CD8-positive, alpha-beta memory T cell (primary cell): ENCODE results near the gene OSBPL9. TPM values are rescaled to one million over a fixed set of nuclear protein-coding genes. Genes with fewer than 3 reads are reported as not detected.
A peak's percentile ranks its signal among the peaks of the same experiment; 100 is the strongest.

ENCODE experiments used
- CTCF ChIA-PET: fragments of 350-600 bp; sonication (Branson Sonifier 250); formaldehyde crosslinking; loops from one replicate; lab custom pipeline; 2021; ENCODE audit warnings: antibody characterized with exemption; lab: Charles Lee
- POLR2A ChIA-PET: fragments of 350-600 bp; sonication (Branson Sonifier 250); formaldehyde crosslinking; loops from one replicate; lab custom pipeline; 2021; ENCODE audit warnings: antibody characterized with exemption; lab: Charles Lee
- DNase-seq, 5 donors: peaks; one replicate each; pipeline versions ENCODE4 v3.0.0 to v3.0.0-alpha.2; 2020 to 2022; ENCODE audit warnings: mixed read lengths in 1 of 5
- H3K27ac ChIP-seq: one replicate; pipeline ENCODE4 v1.7.0; 2013; ENCODE audit warnings: low read depth, mild to moderate bottlenecking, low read length, moderate library complexity
- H3K27me3 ChIP-seq: 2 replicates; pipeline ENCODE4 v1.7.0; 2013; ENCODE audit warnings: low read length, mild to moderate bottlenecking; ENCODE audit not compliant: insufficient read depth, poor library complexity, severe bottlenecking
- H3K36me3 ChIP-seq: 2 replicates; pipeline ENCODE4 v1.7.0; 2013; ENCODE audit warnings: mild to moderate bottlenecking, low read length, moderate library complexity; ENCODE audit not compliant: insufficient read depth
- H3K4me1 ChIP-seq: 2 replicates; pipeline ENCODE4 v1.7.0; 2013; ENCODE audit warnings: mild to moderate bottlenecking, low read length, moderate library complexity; ENCODE audit not compliant: insufficient read depth
- H3K4me3 ChIP-seq: 2 replicates; pipeline ENCODE4 v1.7.0; 2013; ENCODE audit warnings: mild to moderate bottlenecking, low read length
- H3K9me3 ChIP-seq: 2 replicates; pipeline ENCODE4 v1.7.0; 2013; ENCODE audit warnings: mild to moderate bottlenecking, low read length
- H3K27ac Mint-ChIP-seq, 8 donors: one replicate each; pipeline ENCODE4 v1.8.0; 2020 to 2021; ENCODE audit warnings: mixed read lengths in 8 of 8, mild to moderate bottlenecking in 6 of 8, inconsistent platforms in 3 of 8, moderate library complexity in 3 of 8
- H3K27me3 Mint-ChIP-seq, 2 donors: one replicate each; pipeline ENCODE4 v1.8.0; 2020 to 2021; ENCODE audit warnings: mixed read lengths in 2 of 2, mild to moderate bottlenecking in 1 of 2, moderate library complexity in 1 of 2
- H3K36me3 Mint-ChIP-seq, 3 donors: one replicate each; pipeline ENCODE4 v1.8.0; 2020 to 2021; ENCODE audit warnings: mixed read lengths in 3 of 3, inconsistent platforms in 1 of 3, mild to moderate bottlenecking in 1 of 3
- H3K4me1 Mint-ChIP-seq, 3 donors: one replicate each; pipeline ENCODE4 v1.8.0; 2020 to 2021; ENCODE audit warnings: mixed read lengths in 3 of 3, inconsistent platforms in 1 of 3, mild to moderate bottlenecking in 1 of 3
- H3K4me3 Mint-ChIP-seq, 7 donors: one replicate each; pipeline ENCODE4 v1.8.0; 2020 to 2021; ENCODE audit warnings: mixed read lengths in 7 of 7, mild to moderate bottlenecking in 6 of 7, moderate library complexity in 4 of 7, inconsistent platforms in 2 of 7
- H3K9me3 Mint-ChIP-seq, 5 donors: one replicate each; pipeline ENCODE4 v1.8.0; 2020 to 2022; ENCODE audit warnings: mixed read lengths in 5 of 5, mild to moderate bottlenecking in 3 of 5, moderate library complexity in 2 of 5, inconsistent platforms in 1 of 5
- polyA plus RNA-seq: library from polyadenylated mRNA; unstranded; fragments of 300-500 nt; fragmentation: Illumina TruSeq; gene quantifications from one replicate; pipeline ENCODE4 v1.2.3, GENCODE V29; 2021
- total RNA-seq, 2 experiments: library from RNA; stranded (reverse); gene quantifications; one replicate each; pipeline ENCODE4 v1.2.3, GENCODE V29; 2021

OSBPL9 gene
- total and polyA plus RNA-seq, 3 experiments from 2014 or later, result 43.4 to 48.0 (median 47.6) TPM

- no peaks in the 10 kb centered on the region for H3K27me3 ChIP-seq
- Mint-ChIP-seq H3K36me3 (peaks cover 0 to 11% (median 6%) of the 10 kb centered on the region in 3 donors), H3K4me3 (no peak overlapping the region), H3K4me1 (peaks cover 10 to 14% (median 12%) of the 10 kb centered on the region in 3 donors), H3K27ac (no peak overlapping the region), H3K9me3 (no peaks in the 10 kb centered on the region), H3K27me3 (no peaks in the 10 kb centered on the region)
- no peaks in the 10 kb centered on the region for H3K9me3 ChIP-seq
- CTCF ChIA-PET, result no interaction called here
- H3K27ac ChIP-seq, result no peak overlapping the region
- H3K36me3 ChIP-seq, result no peaks in the 10 kb centered on the region
- no peaks in the 10 kb centered on the region for H3K4me1 ChIP-seq
- no peak overlapping the region for H3K4me3 ChIP-seq
- no peak for DNase-seq
- POLR2A ChIA-PET, result no interaction called here
Observed at GRCh38 chr1:51712590-51712989, 95.7 kb downstream of the OSBPL9 start.

- H3K4me3 ChIP-seq, result no peak overlapping the region
- POLR2A ChIA-PET, result no interaction called here
- peaks cover 5% of the 10 kb centered on the region for H3K4me1 ChIP-seq
- no peak overlapping the region for H3K4me3 Mint-ChIP-seq
- peaks cover 25 to 28% (median 27%) of the 10 kb centered on the region in 3 donors for H3K4me1 Mint-ChIP-seq
- H3K36me3 ChIP-seq, result no peaks in the 10 kb centered on the region
- CTCF ChIA-PET, result interaction anchor here (0.9 kb wide), 1 partner anchor 10 kb away, joined by 4 read pairs; no protein-coding TSS in a partner anchor
- H3K9me3 Mint-ChIP-seq, result no peaks in the 10 kb centered on the region
- H3K27ac Mint-ChIP-seq, result peak overlapping the region in 2 of 8 donors; percentile 34 to 35
- no peaks in the 10 kb centered on the region for H3K9me3 ChIP-seq
- DNase-seq, result no peak
- H3K36me3 Mint-ChIP-seq, result peaks cover 0 to 15% (median 6%) of the 10 kb centered on the region in 3 donors
- no peak overlapping the region for H3K27ac ChIP-seq
- no peaks in the 10 kb centered on the region for H3K27me3 ChIP-seq
- H3K27me3 Mint-ChIP-seq, result no peaks in the 10 kb centered on the region
Observed at GRCh38 chr1:51714374-51715019, 97.6 kb downstream of the OSBPL9 start.

GRCh38 chr1:51715369-51715768 is 98.5 kb downstream of the OSBPL9 start:
- Mint-ChIP-seq H3K4me1 (peaks cover 25 to 32% (median 27%) of the 10 kb centered on the region in 3 donors), H3K27ac (peak overlapping the region in 5 of 8 donors; percentile 8 to 67 (median 39)), H3K9me3 (no peaks in the 10 kb centered on the region), H3K4me3 (no peak overlapping the region), H3K27me3 (no peaks in the 10 kb centered on the region), H3K36me3 (peaks cover 0 to 17% (median 6%) of the 10 kb centered on the region in 3 donors)
- DNase-seq, result no peak
- H3K36me3 ChIP-seq, result no peaks in the 10 kb centered on the region
- H3K4me1 ChIP-seq, result peaks cover 5% of the 10 kb centered on the region
- POLR2A ChIA-PET, result no interaction called here
- H3K27ac ChIP-seq, result no peak overlapping the region
- CTCF ChIA-PET, result interaction anchor here (0.9 kb wide), 1 partner anchor 9 kb away, joined by 4 read pairs; no protein-coding TSS in a partner anchor
- H3K27me3 ChIP-seq, result no peaks in the 10 kb centered on the region
- no peaks in the 10 kb centered on the region for H3K9me3 ChIP-seq
- H3K4me3 ChIP-seq, result no peak overlapping the region

GRCh38 chr1:51716746-51717145 is 99.9 kb downstream of the OSBPL9 start:
- Histone ChIP-seq H3K4me3 (no peak overlapping the region), H3K4me1 (peaks cover 5% of the 10 kb centered on the region), H3K27ac (no peak overlapping the region), H3K9me3 (no peaks in the 10 kb centered on the region), H3K27me3 (no peaks in the 10 kb centered on the region), H3K36me3 (no peaks in the 10 kb centered on the region)
- no peak overlapping the region for H3K27ac Mint-ChIP-seq
- H3K27me3 Mint-ChIP-seq, result no peaks in the 10 kb centered on the region
- no peaks in the 10 kb centered on the region for H3K9me3 Mint-ChIP-seq
- H3K36me3 Mint-ChIP-seq, result peaks cover 0 to 20% (median 6%) of the 10 kb centered on the region in 3 donors
- CTCF ChIA-PET, result no interaction called here
- H3K4me1 Mint-ChIP-seq, result peaks cover 25 to 32% (median 27%) of the 10 kb centered on the region in 3 donors
- no peak overlapping the region for H3K4me3 Mint-ChIP-seq
- POLR2A ChIA-PET, result no interaction called here
- no peak for DNase-seq

- Mint-ChIP-seq H3K27ac (peak overlapping the region in 2 of 8 donors; percentile 61 to 69), H3K27me3 (no peaks in the 10 kb centered on the region), H3K9me3 (no peaks in the 10 kb centered on the region), H3K36me3 (peaks cover 0 to 20% (median 2%) of the 10 kb centered on the region in 3 donors), H3K4me3 (no peak overlapping the region), H3K4me1 (peaks cover 24 to 32% (median 27%) of the 10 kb centered on the region in 3 donors)
- peaks cover 5% of the 10 kb centered on the region for H3K4me1 ChIP-seq
- ChIA-PET CTCF (no interaction called here), POLR2A (no interaction called here)
- no peaks in the 10 kb centered on the region for H3K27me3 ChIP-seq
- H3K36me3 ChIP-seq, result no peaks in the 10 kb centered on the region
- no peak overlapping the region for H3K27ac ChIP-seq
- DNase-seq, result no peak
- no peaks in the 10 kb centered on the region for H3K9me3 ChIP-seq
- no peak overlapping the region for H3K4me3 ChIP-seq
Observed at GRCh38 chr1:51717842-51718241, 101.0 kb downstream of the OSBPL9 start.

- CTCF ChIA-PET, result no interaction called here
Observed at GRCh38 chr1:51719146-51719545, 102.3 kb downstream of the OSBPL9 start.

GRCh38 chr1:51724797-51725196 is 107.9 kb downstream of the OSBPL9 start:
- H3K9me3 ChIP-seq, result no peaks in the 10 kb centered on the region
- no peaks in the 10 kb centered on the region for H3K27me3 ChIP-seq
- H3K4me3 Mint-ChIP-seq, result no peak overlapping the region
- H3K9me3 Mint-ChIP-seq, result no peaks in the 10 kb centered on the region
- H3K4me1 ChIP-seq, result peaks cover 10% of the 10 kb centered on the region
- no peak overlapping the region for H3K27ac Mint-ChIP-seq
- CTCF ChIA-PET, result interaction anchor here (1.1 kb wide), 1 partner anchor 10 kb away, joined by 4 read pairs; no protein-coding TSS in a partner anchor
- peaks cover 0 to 9% (median 0%) of the 10 kb centered on the region in 3 donors for H3K36me3 Mint-ChIP-seq
- H3K27ac ChIP-seq, result no peak overlapping the region
- no peaks in the 10 kb centered on the region for H3K36me3 ChIP-seq
- no peak overlapping the region for H3K4me3 ChIP-seq
- POLR2A ChIA-PET, result no interaction called here
- DNase-seq, result no peak
- peaks cover 12 to 20% (median 18%) of the 10 kb centered on the region in 3 donors for H3K4me1 Mint-ChIP-seq
- no peaks in the 10 kb centered on the region for H3K27me3 Mint-ChIP-seq

More at GRCh38 chr1:51719146-51719545, 102.3 kb downstream of the OSBPL9 start:
- DNase-seq, result no peak
- no peaks in the 10 kb centered on the region for H3K27me3 Mint-ChIP-seq
- Histone ChIP-seq H3K27ac (no peak overlapping the region), H3K36me3 (no peaks in the 10 kb centered on the region), H3K9me3 (no peaks in the 10 kb centered on the region), H3K4me1 (peaks cover 5% of the 10 kb centered on the region), H3K4me3 (no peak overlapping the region), H3K27me3 (no peaks in the 10 kb centered on the region)
- peaks cover 21 to 32% (median 27%) of the 10 kb centered on the region in 3 donors for H3K4me1 Mint-ChIP-seq
- POLR2A ChIA-PET, result no interaction called here
- H3K9me3 Mint-ChIP-seq, result no peaks in the 10 kb centered on the region
- peaks cover 0 to 20% (median 2%) of the 10 kb centered on the region in 3 donors for H3K36me3 Mint-ChIP-seq
- H3K4me3 Mint-ChIP-seq, result peak overlapping the region in 3 of 7 donors; percentile 3 to 64 (median 39)
- H3K27ac Mint-ChIP-seq, result peak overlapping the region in 6 of 8 donors; percentile 4 to 79 (median 50)

- Mint-ChIP-seq H3K27ac (no peak overlapping the region), H3K9me3 (no peaks in the 10 kb centered on the region), H3K4me3 (no peak overlapping the region), H3K27me3 (no peaks in the 10 kb centered on the region), H3K4me1 (peaks cover 22 to 29% (median 27%) of the 10 kb centered on the region in 3 donors), H3K36me3 (peaks cover 0 to 6% (median 0%) of the 10 kb centered on the region in 3 donors)
- no peak for DNase-seq
- no peak overlapping the region for H3K27ac ChIP-seq
- H3K9me3 ChIP-seq, result no peaks in the 10 kb centered on the region
- H3K4me1 ChIP-seq, result peaks cover 22% of the 10 kb centered on the region
- H3K27me3 ChIP-seq, result no peaks in the 10 kb centered on the region
- ChIA-PET POLR2A (no interaction called here), CTCF (no interaction called here)
- H3K4me3 ChIP-seq, result no peak overlapping the region
- no peaks in the 10 kb centered on the region for H3K36me3 ChIP-seq
Observed at GRCh38 chr1:51726051-51726450, 109.2 kb downstream of the OSBPL9 start.
